HG02840 (cell line): ENCODE results near the gene HOXB8.

ENCODE experiments used
- ATAC-seq: cut with Tn5 transposase; IDR thresholded peaks from one replicate; pipeline ENCODE4 v1.9.1; 2021; ENCODE audit warnings: mild to moderate bottlenecking, moderate library complexity, moderate number of reproducible peaks; ENCODE audit not compliant: unreplicated experiment, low FRiP score

Gene HOXB8

GRCh38 chr17:48624544-48625494 is 9.7 kb upstream of the HOXB8 start:
- ATAC-seq: no peak

- no peak for ATAC-seq
These were observed 9.0 kb upstream of the HOXB8 start for GRCh38 chr17:48624118-48624517.

DNA sequence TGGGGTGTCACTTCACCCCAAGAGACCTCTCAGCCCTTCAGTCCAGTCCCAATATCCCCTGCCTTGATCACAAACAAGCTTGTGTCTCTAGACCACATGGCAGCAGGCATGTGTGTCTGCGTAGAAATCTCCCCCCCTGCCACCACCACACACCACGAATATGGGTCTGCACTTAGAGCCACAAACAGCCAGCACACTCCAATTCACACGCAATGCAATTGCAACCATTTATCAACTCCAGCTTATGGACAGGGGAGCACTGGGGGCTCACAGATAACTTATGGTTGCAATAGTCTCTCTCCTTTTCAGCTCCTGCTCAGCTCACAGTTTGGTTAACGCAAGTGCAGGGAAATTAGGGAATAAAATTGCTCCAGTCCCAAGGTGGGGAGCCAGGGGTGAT is 8.5 kb upstream of the HOXB8 start:
- no peak for ATAC-seq

DNA sequence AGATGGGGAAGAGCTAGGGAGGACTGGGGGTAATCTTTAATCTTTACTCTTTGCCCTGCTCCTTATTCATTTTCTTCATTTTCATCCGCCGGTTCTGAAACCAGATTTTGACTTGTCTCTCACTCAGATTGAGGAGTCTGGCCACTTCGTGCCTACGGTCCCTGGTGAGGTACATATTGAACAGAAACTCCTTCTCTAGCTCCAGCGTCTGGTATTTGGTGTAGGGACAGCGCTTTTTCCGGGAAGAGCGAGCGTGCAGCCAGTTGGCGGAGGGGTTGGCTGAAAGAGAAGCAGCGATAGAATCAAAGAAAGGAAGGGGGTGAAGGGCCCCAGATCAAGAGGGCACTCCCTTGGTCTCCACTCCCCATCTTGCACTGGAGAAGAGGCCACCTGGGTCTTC is 7.8 kb upstream of the HOXB8 start:
- no peak for ATAC-seq

- ATAC-seq: no peak
These were observed 6.6 kb upstream of the HOXB8 start for GRCh38 chr17:48621410-48622392.

GRCh38 chr17:48620461-48621139 is 5.5 kb upstream of the HOXB8 start:
- ATAC-seq: no peak

DNA sequence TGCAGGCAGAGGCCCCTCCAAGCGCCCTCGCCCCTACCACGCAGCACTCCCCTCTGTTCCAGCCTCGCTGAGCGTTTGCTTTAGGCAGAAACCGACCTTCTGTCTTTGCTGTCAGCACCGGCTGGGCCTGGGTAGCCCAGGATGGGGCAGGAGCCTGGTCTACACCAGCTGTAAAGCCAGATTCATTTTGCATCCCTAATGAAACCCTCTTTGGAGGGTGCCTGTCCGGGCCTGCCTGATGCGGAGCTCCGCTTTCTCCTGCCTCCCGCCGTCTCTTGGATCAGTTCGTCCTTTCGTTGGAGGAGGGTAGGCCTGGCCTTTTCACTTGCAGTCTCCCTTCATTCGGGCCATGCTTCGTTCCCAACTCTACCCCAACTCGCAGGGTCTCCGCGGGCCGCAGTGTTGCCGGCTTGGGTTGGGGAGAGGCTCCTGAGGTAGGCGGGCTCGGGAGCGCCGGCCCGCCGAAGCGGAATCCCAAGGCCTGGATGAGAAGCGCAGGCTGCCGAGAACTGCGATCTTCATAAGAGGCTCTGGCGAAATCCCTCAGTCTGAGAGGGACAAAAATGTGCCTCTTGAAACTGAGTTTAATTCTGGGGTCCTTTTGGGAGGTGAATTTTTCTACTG is 4.8 kb upstream of the HOXB8 start:
- no peak for ATAC-seq

DNA sequence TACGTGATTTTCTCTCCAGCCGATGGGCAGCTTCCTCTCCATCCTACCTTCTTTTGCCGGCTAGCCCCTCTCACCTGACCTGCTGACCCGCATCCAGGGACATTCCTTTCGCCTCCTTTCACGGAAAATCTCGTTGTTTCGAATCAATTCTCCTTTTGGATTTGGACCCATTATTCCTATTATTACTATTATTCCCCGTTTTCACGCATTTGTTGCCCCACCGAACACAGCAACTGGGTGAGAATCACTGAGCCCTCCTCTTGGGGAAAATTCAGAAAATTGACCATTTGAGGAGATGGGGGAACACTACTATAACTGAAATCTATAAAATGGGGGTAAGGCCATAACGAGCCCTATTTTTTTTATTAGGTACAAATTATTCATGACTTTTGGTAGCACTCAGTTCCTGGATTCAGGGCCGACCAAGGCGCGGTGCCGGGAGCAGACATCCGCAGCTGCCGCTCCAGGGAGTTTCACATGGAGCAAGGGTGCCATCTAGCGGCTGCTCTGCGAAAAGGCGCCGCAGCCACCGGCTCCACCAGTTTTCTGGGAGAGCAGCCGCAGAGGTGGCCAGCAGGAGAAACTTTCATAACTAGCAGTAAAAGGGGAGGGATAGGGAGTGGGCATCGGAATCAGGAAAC is 3.3 kb upstream of the HOXB8 start:
- ATAC-seq: no peak

- ATAC-seq: no peak
These were observed 2.6 kb upstream of the HOXB8 start for GRCh38 chr17:48617471-48618255.

GRCh38 chr17:48616717-48617470 is 1.8 kb upstream of the HOXB8 start:
- no peak for ATAC-seq

GRCh38 chr17:48615963-48616716 is 1.0 kb upstream of the HOXB8 start:
- no peak for ATAC-seq

DNA sequence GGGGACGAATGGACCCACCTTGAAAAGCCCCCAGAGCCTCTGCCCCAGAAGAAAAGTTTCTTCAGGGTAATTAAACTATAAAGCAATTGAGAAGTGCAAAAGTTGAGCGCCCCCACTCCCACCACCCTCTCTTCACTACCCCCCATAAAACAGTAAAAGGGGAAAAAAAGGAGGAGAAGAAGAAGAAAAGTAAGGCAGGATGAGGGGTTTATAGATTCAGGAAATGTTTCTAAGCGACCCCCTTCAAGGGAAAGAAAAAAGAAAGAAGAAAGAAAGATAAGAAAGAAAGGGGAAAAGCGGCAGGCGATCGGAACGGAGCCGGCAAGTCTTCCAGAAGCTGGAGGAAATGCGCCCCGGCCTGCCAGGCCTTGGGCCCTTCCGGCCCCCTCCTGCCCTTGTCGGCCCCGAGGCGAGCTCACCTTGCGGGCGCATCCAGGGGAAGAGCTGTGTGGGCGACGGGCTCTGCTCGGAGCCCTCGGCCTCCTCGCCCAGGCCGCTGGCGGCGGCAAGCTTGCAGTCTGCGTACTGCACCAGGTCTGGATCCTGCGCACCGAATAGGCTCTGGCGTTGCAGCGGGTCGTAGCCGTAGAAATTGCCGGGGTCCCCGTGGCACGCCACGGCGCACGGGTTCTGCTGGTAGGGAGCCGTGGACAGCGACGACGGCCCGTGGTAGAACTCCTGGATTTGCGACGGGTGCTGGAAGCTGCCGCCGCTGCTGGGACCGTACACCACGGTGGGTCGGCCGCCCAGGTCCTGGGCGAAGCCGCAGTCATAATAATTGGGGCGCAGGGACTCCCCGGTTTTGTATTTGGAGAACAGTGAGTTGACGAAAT is 1.0 kb downstream of the HOXB8 start:
- ATAC-seq: no peak

DNA sequence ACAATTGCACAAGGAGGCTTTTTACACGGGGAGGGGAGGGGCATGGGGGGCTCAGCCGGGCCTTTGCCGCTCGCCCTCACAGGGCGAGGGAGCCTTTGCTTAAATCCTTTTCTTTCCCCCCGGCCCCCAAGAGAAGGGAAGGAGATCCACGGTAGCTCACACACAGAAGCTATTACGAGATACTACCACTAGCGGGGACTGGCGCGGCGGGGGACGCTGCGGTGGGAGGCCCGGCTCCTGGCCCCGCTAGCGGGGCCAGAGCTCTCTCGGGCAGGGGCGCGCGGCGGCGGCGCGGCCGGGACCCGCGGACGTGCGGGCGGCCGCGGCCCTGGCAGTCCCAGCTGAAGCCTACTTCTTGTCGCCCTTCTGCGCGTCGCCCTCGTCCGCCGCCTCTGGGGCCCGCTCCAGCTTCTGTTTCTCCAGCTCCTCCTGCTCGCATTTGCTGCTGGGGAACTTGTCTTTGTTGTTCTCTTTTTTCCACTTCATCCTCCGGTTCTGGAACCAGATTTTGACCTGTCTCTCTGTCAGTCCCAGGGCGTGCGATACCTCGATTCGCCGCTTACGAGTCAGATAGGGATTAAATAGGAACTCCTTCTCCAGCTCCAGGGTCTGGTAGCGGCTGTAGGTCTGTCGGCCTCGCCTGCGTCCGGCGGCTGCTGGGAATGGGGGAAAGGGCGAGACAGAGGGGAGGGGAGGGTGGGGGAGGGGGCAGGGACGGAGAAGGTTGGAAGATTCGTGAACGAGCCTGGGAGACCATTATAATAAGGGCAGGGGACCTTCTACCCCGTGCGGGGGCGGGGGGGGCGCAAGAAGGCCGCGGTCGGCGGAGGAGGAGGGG is 2.0 kb downstream of the HOXB8 start:
- no peak for ATAC-seq

DNA sequence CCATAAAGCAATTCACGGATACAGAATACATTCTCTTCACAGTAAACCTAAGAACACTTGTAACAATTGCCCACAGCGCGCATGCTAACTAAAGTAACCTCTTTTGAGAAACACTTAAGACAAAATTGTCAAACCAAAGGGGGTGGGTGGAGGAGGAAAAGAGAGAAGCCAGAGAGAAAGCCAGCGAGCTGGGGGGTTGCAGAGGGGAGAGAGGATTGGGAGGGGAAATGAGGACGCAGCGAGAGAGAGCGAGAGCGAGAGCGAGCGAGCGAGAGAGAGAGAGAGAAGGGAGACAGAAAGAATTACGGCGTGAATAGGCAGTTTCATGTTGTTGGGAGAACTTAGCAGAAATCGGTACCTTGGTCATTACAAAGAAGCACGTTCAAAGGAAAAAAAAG is 2.6 kb downstream of the HOXB8 start:
- no peak for ATAC-seq

- no peak for ATAC-seq
These were observed 3.2 kb downstream of the HOXB8 start for GRCh38 chr17:48611681-48612455.
